NAMALWA (cell line): ENCODE measurements around the gene GRB14.

ENCODE experiments used
- DNase-seq: peaks from one replicate; pipeline ENCODE4 v3.0.0-alpha.2; 2015; ENCODE audit warnings: low spot score

GRB14 gene

GRCh38 chr2:164613321-164613982, 7.8 kb downstream of the GRB14 start:
- no peak for DNase-seq

- no peak for DNase-seq
Measured at GRCh38 chr2:164609790-164610189, 11.5 kb downstream of the GRB14 start.

- DNase-seq = no peak
Measured at GRCh38 chr2:164606557-164606956, 14.7 kb downstream of the GRB14 start.

GRCh38 chr2:164605295-164605694, 16.0 kb downstream of the GRB14 start:
- no peak for DNase-seq

- DNase-seq = no peak
Measured at GRCh38 chr2:164600763-164601162, 20.5 kb downstream of the GRB14 start.

GRCh38 chr2:164599954-164600589, 21.2 kb downstream of the GRB14 start:
- DNase-seq = peak; percentile 83

GRCh38 chr2:164597983-164598382, 23.3 kb downstream of the GRB14 start:
- no peak for DNase-seq

- no peak for DNase-seq
Measured at GRCh38 chr2:164595031-164595430, 26.3 kb downstream of the GRB14 start.

- DNase-seq = no peak
Measured at GRCh38 chr2:164593959-164594358, 27.3 kb downstream of the GRB14 start.

- DNase-seq = no peak
Measured at GRCh38 chr2:164593541-164593940, 27.7 kb downstream of the GRB14 start.

GRCh38 chr2:164589522-164589921, 31.8 kb downstream of the GRB14 start:
- DNase-seq = no peak

GRCh38 chr2:164581050-164581449, 40.2 kb downstream of the GRB14 start:
- no peak for DNase-seq

- no peak for DNase-seq
Measured at GRCh38 chr2:164574931-164575330, 46.4 kb downstream of the GRB14 start.

- no peak for DNase-seq
Measured at GRCh38 chr2:164570475-164570874, 50.8 kb downstream of the GRB14 start.

GRCh38 chr2:164569378-164569777, 51.9 kb downstream of the GRB14 start:
- DNase-seq = no peak

- no peak for DNase-seq
Measured at GRCh38 chr2:164568317-164568716, 53.0 kb downstream of the GRB14 start.

- no peak for DNase-seq
Measured at GRCh38 chr2:164567335-164567989, 53.8 kb downstream of the GRB14 start.

- no peak for DNase-seq
Measured at GRCh38 chr2:164565359-164565758, 55.9 kb downstream of the GRB14 start.

- no peak for DNase-seq
Measured at GRCh38 chr2:164562666-164563065, 58.6 kb downstream of the GRB14 start.

- DNase-seq = no peak
Measured at GRCh38 chr2:164561991-164562390, 59.3 kb downstream of the GRB14 start.

- no peak for DNase-seq
Measured at GRCh38 chr2:164561416-164561815, 59.9 kb downstream of the GRB14 start.

GRCh38 chr2:164560902-164561301, 60.4 kb downstream of the GRB14 start:
- no peak for DNase-seq

- peak; percentile 41 for DNase-seq
Measured at GRCh38 chr2:164560181-164560792, 61.0 kb downstream of the GRB14 start.
